Gastroesophageal sphincter (tissue), 3 donors: ENCODE data around the gene AGL.

ENCODE experiments used
- CTCF ChIP-seq, 4 experiments: fragments of 200-600 bp in 2 of 4; fragments of 450-650 bp in 2 of 4; sonication (generic) in 1 of 4; IDR thresholded peaks; one replicate each; pipeline ENCODE4 v1.5.1; 2017 to 2019; ENCODE audit warnings: antibody characterized with exemption in 4 of 4, mild to moderate bottlenecking in 2 of 4, moderate library complexity in 2 of 4
- EP300 ChIP-seq: sonication (generic); formaldehyde crosslinking; IDR thresholded peaks from one replicate; pipeline ENCODE4 v1.6.1; 2017; ENCODE audit warnings: antibody characterized with exemption, mild to moderate bottlenecking
- POLR2A ChIP-seq, 2 donors: fragments of 450-650 bp; IDR thresholded peaks; one replicate each; pipeline ENCODE4 v1.6.1; 2017; ENCODE audit warnings: antibody characterized with exemption in 2 of 2, mild to moderate bottlenecking in 2 of 2, moderate library complexity in 1 of 2

DNA sequence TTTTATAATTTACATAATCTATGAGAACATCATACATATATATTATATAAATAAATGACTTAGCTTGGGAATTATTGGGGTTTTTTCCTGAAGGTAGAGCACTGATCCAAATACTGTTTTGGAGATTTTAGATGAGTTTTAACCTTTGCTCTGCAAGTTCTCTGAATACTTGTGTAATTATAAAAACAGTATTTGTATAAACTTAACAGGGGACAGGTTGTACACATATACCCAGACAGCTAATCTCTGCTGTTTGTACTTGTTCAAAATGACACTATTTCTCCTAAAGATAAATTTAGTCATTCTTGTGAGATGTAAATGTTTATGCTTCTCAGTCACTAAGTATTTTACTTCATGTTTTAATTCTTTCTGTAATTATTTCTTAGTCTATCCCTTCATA is 8.7 kb downstream of the AGL start:
- no peak for TF ChIP-seq CTCF (IDR thresholded peaks at IDR 0.05)
- no peak for TF ChIP-seq POLR2A (IDR thresholded peaks at IDR 0.05)
- TF ChIP-seq EP300: no peak
